PC-9 (cell line): ENCODE data around the gene ZNF26. TPM values are rescaled to one million over a fixed set of nuclear protein-coding genes. Genes with fewer than 3 reads are reported as not detected.

Source experiments
- BruUV-seq: library from RNA; stranded (reverse); fragments of 400-500 nt; replicated peaks from 2 replicates; lab custom pipeline; 2021; lab: Mats Ljungman, UMichigan
- CTCF ChIA-PET: fragments of 300-600 bp; sonication (Branson Sonifier 250); formaldehyde crosslinking; loops from one replicate; lab custom pipeline; 2022; ENCODE audit warnings: antibody characterized with exemption; lab: Charles Lee
- POLR2A ChIA-PET: fragments of 300-600 bp; sonication (Branson Sonifier 250); formaldehyde crosslinking; loops from one replicate; lab custom pipeline; 2022; ENCODE audit warnings: antibody characterized with exemption; ENCODE audit not compliant: unreplicated experiment; lab: Charles Lee
- DNase-seq, 2 experiments: peaks; one replicate each; pipeline versions ENCODE4 v3.0.0 to v3.0.0-alpha.2; 2015 to 2022; ENCODE audit warnings: mixed read lengths in 1 of 2
- H2AFZ ChIP-seq: fragments of 200-600 bp; sonication (generic); 2 replicates; pipeline ENCODE4 v1.8.1; 2017; ENCODE audit warnings: antibody characterized with exemption
- H3F3A ChIP-seq: fragments of 200-600 bp; sonication (generic); 2 replicates; pipeline ENCODE4 v1.8.1; 2017; ENCODE audit warnings: antibody characterized with exemption, mild to moderate bottlenecking, low read depth; ENCODE audit not compliant: insufficient read depth
- H3K27ac ChIP-seq: fragments of 200-600 bp; sonication (generic); 2 replicates; pipeline ENCODE4 v1.6.1; 2016; ENCODE audit warnings: mixed run types
- H3K27me3 ChIP-seq: fragments of 200-600 bp; sonication (generic); 2 replicates; pipeline ENCODE4 v1.6.1; 2016; ENCODE audit warnings: low read depth, mixed run types; ENCODE audit not compliant: insufficient read depth
- H3K36me3 ChIP-seq: fragments of 200-600 bp; sonication (generic); 2 replicates; pipeline ENCODE4 v1.6.1; 2016; ENCODE audit warnings: low read depth, mixed run types
- H3K4me1 ChIP-seq: fragments of 200-600 bp; sonication (generic); replicated peaks from 2 replicates; pipeline ENCODE4 v1.6.1; 2016; ENCODE audit warnings: mixed run types; ENCODE audit not compliant: insufficient read depth
- H3K4me2 ChIP-seq: fragments of 200-600 bp; sonication (generic); 2 replicates; pipeline ENCODE4 v1.6.1; 2017; ENCODE audit warnings: mixed run types
- H3K4me3 ChIP-seq: fragments of 200-600 bp; sonication (generic); 2 replicates; pipeline ENCODE4 v1.6.1; 2016; ENCODE audit warnings: mixed run types
- H3K79me2 ChIP-seq: fragments of 200-600 bp; sonication (generic); 2 replicates; pipeline ENCODE4 v1.6.1; 2017; ENCODE audit warnings: low read depth, mixed run types
- H3K9me2 ChIP-seq: fragments of 200-600 bp; sonication (generic); 2 replicates; pipeline ENCODE4 v1.8.1; 2017; ENCODE audit warnings: mild to moderate bottlenecking; ENCODE audit not compliant: insufficient read depth
- H3K9me3 ChIP-seq: fragments of 200-600 bp; sonication (generic); 2 replicates; pipeline ENCODE4 v1.8.1; 2016; ENCODE audit warnings: low read depth; ENCODE audit not compliant: insufficient read depth
- H4K20me1 ChIP-seq: fragments of 200-600 bp; sonication (generic); 2 replicates; pipeline ENCODE4 v1.8.1; 2017; ENCODE audit not compliant: insufficient read depth
- CTCF ChIP-seq: fragments of 200-600 bp; sonication (generic); conservative IDR thresholded peaks from 2 replicates; pipeline ENCODE4 v1.6.1; 2017; ENCODE audit warnings: mixed run types, antibody characterized with exemption, mild to moderate bottlenecking, moderate library complexity
- EZH2 ChIP-seq: fragments of 200-600 bp; sonication (generic); IDR thresholded peaks from 2 replicates; pipeline ENCODE4 v1.8.0; 2017; ENCODE audit warnings: antibody characterized with exemption, low read depth
- intact Hi-C: fragments of 100-400 bp; cut with micrococcal nuclease; formaldehyde crosslinking; loops from one replicate; pipeline ENCODE4 v1.10.0; 2022; ENCODE audit not compliant: unreplicated experiment
- total RNA-seq: library from RNA; stranded (reverse); gene quantifications from 2 replicates; pipeline ENCODE4 v1.2.3, GENCODE V29; 2021

ZNF26 gene
- total RNA-seq, 1 experiment from 2014 or later = 13.2 TPM

GRCh38 chr12:132940071-132940719, 46.0 kb upstream of the ZNF26 start:
- H3K27ac ChIP-seq = no peak overlapping the region
- no peaks in the 10 kb centered on the region for H3K27me3 ChIP-seq
- TF ChIP-seq EZH2 = no peak
- no peak for TF ChIP-seq CTCF
- H3K4me2 ChIP-seq = no peak overlapping the region
- H2AFZ ChIP-seq = no peak overlapping the region
- peaks cover 21% of the 10 kb centered on the region; the same call in 1 of the 2 replicates for H3K36me3 ChIP-seq
- H3F3A ChIP-seq = no peaks in the 10 kb centered on the region
- intact Hi-C loops = no loop called here
- no peaks in the 10 kb centered on the region for H3K79me2 ChIP-seq
- H4K20me1 ChIP-seq = no peaks in the 10 kb centered on the region
- DNase-seq = no peak
- H3K9me2 ChIP-seq = no peaks in the 10 kb centered on the region
- CTCF ChIA-PET = no interaction called here
- no peak overlapping the region for H3K4me3 ChIP-seq
- H3K4me1 ChIP-seq = no peaks in the 10 kb centered on the region
- POLR2A ChIA-PET = no interaction called here
- BruUV-seq = no TSS peak
- peaks cover 10% of the 10 kb centered on the region; the same call in 1 of the 2 replicates for H3K9me3 ChIP-seq

DNA sequence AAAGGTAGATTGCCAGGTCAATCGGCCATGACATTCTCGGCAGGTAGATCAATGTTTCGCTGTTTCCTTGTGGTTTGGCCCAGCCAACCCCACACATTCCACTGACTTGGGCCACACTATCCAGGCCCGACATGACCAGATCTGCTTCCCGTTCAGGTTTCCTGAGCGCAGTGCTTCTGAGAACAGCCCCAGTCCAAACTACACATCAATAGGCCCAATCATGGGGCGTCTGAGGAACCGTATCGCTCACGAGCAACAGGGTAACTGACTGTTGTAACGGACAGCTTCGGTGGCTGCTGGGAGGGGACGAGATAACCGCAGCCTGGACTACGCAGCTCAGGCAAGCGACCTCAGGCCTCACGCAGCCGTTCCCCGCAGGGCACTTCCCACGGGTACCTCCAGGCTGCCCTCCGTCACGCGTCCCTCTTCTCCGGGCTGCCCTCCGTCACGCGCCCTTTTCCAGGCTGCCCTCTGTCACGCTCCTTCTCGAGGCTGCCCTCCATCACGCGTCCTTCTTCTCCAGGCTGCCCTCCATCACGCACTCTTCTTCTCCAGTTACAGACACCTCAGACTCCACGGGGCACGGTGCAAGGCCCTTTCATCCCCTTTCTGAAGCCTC, 44.7 kb upstream of the ZNF26 start:
- H2AFZ ChIP-seq = no peak overlapping the region
- H3K4me1 ChIP-seq = no peaks in the 10 kb centered on the region
- no peaks in the 10 kb centered on the region for H4K20me1 ChIP-seq
- no peak overlapping the region for H3K4me2 ChIP-seq
- intact Hi-C loops = no loop called here
- ChIA-PET CTCF (no interaction called here), POLR2A (no interaction called here)
- peaks cover 12% of the 10 kb centered on the region; the same call in 1 of the 2 replicates for H3K9me3 ChIP-seq
- H3K27ac ChIP-seq = no peak overlapping the region
- no peaks in the 10 kb centered on the region for H3F3A ChIP-seq
- peaks cover 27% of the 10 kb centered on the region for H3K36me3 ChIP-seq
- BruUV-seq = no TSS peak
- no peaks in the 10 kb centered on the region for H3K79me2 ChIP-seq
- DNase-seq = no peak
- no peaks in the 10 kb centered on the region for H3K9me2 ChIP-seq
- TF ChIP-seq CTCF (no peak), EZH2 (no peak)
- no peaks in the 10 kb centered on the region for H3K27me3 ChIP-seq
- H3K4me3 ChIP-seq = no peak overlapping the region

GRCh38 chr12:132942611-132943010, 43.6 kb upstream of the ZNF26 start:
- CTCF ChIA-PET = no interaction called here
- no peak overlapping the region for H2AFZ ChIP-seq
- BruUV-seq = no TSS peak

More at GRCh38 chr12:132942611-132943010, 43.6 kb upstream of the ZNF26 start:
- Histone ChIP-seq H3K79me2 (no peaks in the 10 kb centered on the region), H3F3A (no peaks in the 10 kb centered on the region), H3K4me3 (no peak overlapping the region), H3K36me3 (peaks cover 27% of the 10 kb centered on the region), H3K4me2 (no peak overlapping the region), H3K9me2 (no peaks in the 10 kb centered on the region), H3K9me3 (peaks cover 13% of the 10 kb centered on the region; the same call in 1 of the 2 replicates), H3K4me1 (no peaks in the 10 kb centered on the region), H3K27ac (no peak overlapping the region), H3K27me3 (no peaks in the 10 kb centered on the region), H4K20me1 (no peaks in the 10 kb centered on the region)
- intact Hi-C loops = no loop called here
- TF ChIP-seq CTCF (no peak), EZH2 (no peak)
- no peak for DNase-seq
- POLR2A ChIA-PET = no interaction called here
